Measurements from ENCODE around the gene EDEM2. TPM values are rescaled to one million over a fixed set of nuclear protein-coding genes. Genes with fewer than 3 reads are reported as not detected.
"Not testable (repeated sequence)": the region's sequence is repeated elsewhere in the genome, so short reads cannot be mapped to it uniquely, and the experiment has no call there.

The EDEM2 gene
- total RNA-seq, 4 donors from 2014 or later, result 13.3 to 20.3 (median 14.6) TPM

GRCh38 chr20:35079472-35080347 lies 67.4 kb downstream of the EDEM2 start:
- TF ChIP-seq CTCF (IDR thresholded peaks at IDR 0.05), result no peak
- TF ChIP-seq EP300 (IDR thresholded peaks at IDR 0.05), result no peak
- TF ChIP-seq POLR2A (IDR thresholded peaks at IDR 0.05; ENCODE audit: low read depth), result no peak
- Histone ChIP-seq H3K27me3 (no peaks in the 10 kb centered on the region), H3K27ac (replicated peaks in 1 of 4) (no peak overlapping the region), H3K9me3 (no peaks in the 10 kb centered on the region), H3K4me3 (no peak overlapping the region), H3K36me3 (peaks cover 18 to 28% (median 23%) of the 10 kb centered on the region in 4 donors), H3K4me1 (peaks cover 25 to 32% (median 28%) of the 10 kb centered on the region in 4 donors)
- WGBS, result 93% methylated on average over 8 of the region's 8 CpGs
- no peak for DNase-seq (ENCODE audit: extremely low spot score)
- intact Hi-C loops (cut with DNase I), result no loop called here

- 98% methylated on average over 5 of the region's 5 CpGs for WGBS
- Histone ChIP-seq H3K9me3 (no peaks in the 10 kb centered on the region), H3K27me3 (no peaks in the 10 kb centered on the region), H3K36me3 (peaks cover 18 to 28% (median 23%) of the 10 kb centered on the region in 4 donors), H3K27ac (replicated peaks in 1 of 4) (no peak overlapping the region), H3K4me1 (peaks cover 20 to 25% (median 23%) of the 10 kb centered on the region in 4 donors), H3K4me3 (no peak overlapping the region)
- TF ChIP-seq EP300 (IDR thresholded peaks at IDR 0.05) (no peak), POLR2AphosphoS5 (IDR thresholded peaks at IDR 0.05) (no peak), POLR2A (IDR thresholded peaks at IDR 0.05; ENCODE audit: low read depth) (no peak), CTCF (IDR thresholded peaks at IDR 0.05) (no peak)
- intact Hi-C loops (cut with DNase I), result no loop called here
- no peak for DNase-seq (ENCODE audit: extremely low spot score)
Observed at GRCh38 chr20:35077872-35078271, 69.3 kb downstream of the EDEM2 start.

GRCh38 chr20:35077341-35077740 lies 69.8 kb downstream of the EDEM2 start:
- Histone ChIP-seq H3K27ac (replicated peaks in 1 of 4) (no peak overlapping the region), H3K4me1 (peaks cover 18 to 25% (median 23%) of the 10 kb centered on the region in 4 donors), H3K36me3 (peaks cover 18 to 28% (median 23%) of the 10 kb centered on the region in 4 donors), H3K27me3 (no peaks in the 10 kb centered on the region), H3K9me3 (peaks cover 0 to 2% (median 0%) of the 10 kb centered on the region in 4 donors), H3K4me3 (no peak overlapping the region)
- no peak for DNase-seq (ENCODE audit: extremely low spot score)
- WGBS, result over 99% methylated on average over 5 of the region's 5 CpGs
- TF ChIP-seq POLR2A (IDR thresholded peaks at IDR 0.05; ENCODE audit: low read depth) (no peak), POLR2AphosphoS5 (IDR thresholded peaks at IDR 0.05) (no peak), CTCF (IDR thresholded peaks at IDR 0.05) (no peak), EP300 (IDR thresholded peaks at IDR 0.05) (no peak)
- intact Hi-C loops (cut with DNase I), result no loop called here

- H3K9me3 ChIP-seq; H3K27me3 ChIP-seq; H3K4me3 ChIP-seq; H3K27ac ChIP-seq (replicated peaks in 1 of 4); intact Hi-C loops (cut with DNase I); DNase-seq (ENCODE audit: extremely low spot score): not testable (repeated sequence)
- WGBS, result 93% methylated on average over 8 of the region's 8 CpGs
- Histone ChIP-seq H3K4me1 (peaks cover 8 to 21% (median 19%) of the 10 kb centered on the region in 4 donors), H3K36me3 (peaks cover 5 to 30% (median 17%) of the 10 kb centered on the region in 4 donors)
Observed at GRCh38 chr20:35071436-35072153, 75.5 kb downstream of the EDEM2 start.

- TF ChIP-seq POLR2AphosphoS5 (IDR thresholded peaks at IDR 0.05) (no peak), POLR2A (IDR thresholded peaks at IDR 0.05; ENCODE audit: low read depth) (no peak), CTCF (IDR thresholded peaks at IDR 0.05) (no peak), EP300 (IDR thresholded peaks at IDR 0.05) (no peak)
- Histone ChIP-seq H3K9me3 (no peaks in the 10 kb centered on the region), H3K27ac (replicated peaks in 1 of 4) (no peak overlapping the region), H3K4me3 (no peak overlapping the region), H3K4me1 (peaks cover 15 to 64% (median 49%) of the 10 kb centered on the region in 4 donors), H3K36me3 (peaks cover 0 to 25% (median 9%) of the 10 kb centered on the region in 4 donors), H3K27me3 (no peaks in the 10 kb centered on the region)
- 95% methylated on average over 6 of the region's 6 CpGs for WGBS
- no peak for DNase-seq (ENCODE audit: extremely low spot score)
- intact Hi-C loops (cut with DNase I), result no loop called here
Observed at GRCh38 chr20:35066194-35066593, 80.9 kb downstream of the EDEM2 start.

Measured in esophagus muscularis mucosa (tissue), 4 donors.